ENCODE measurements around the gene TBCD.

The TBCD gene

GRCh38 chr17:82926081-82926480 is 174.2 kb downstream of the TBCD start:
- DNase-seq (ENCODE audit: low spot score): no peak

GRCh38 chr17:82926716-82927115 is 174.9 kb downstream of the TBCD start:
- no peak for DNase-seq (ENCODE audit: low spot score)

GRCh38 chr17:82927311-82927660 is 175.4 kb downstream of the TBCD start:
- DNase-seq (ENCODE audit: low spot score): no peak

- no peak for DNase-seq (ENCODE audit: low spot score)
These were observed 176.1 kb downstream of the TBCD start for GRCh38 chr17:82927661-82928601.

- no peak for DNase-seq (ENCODE audit: low spot score)
These were observed 177.3 kb downstream of the TBCD start for GRCh38 chr17:82929011-82929622.

- no peak for DNase-seq (ENCODE audit: low spot score)
These were observed 177.8 kb downstream of the TBCD start for GRCh38 chr17:82929676-82930042.

- DNase-seq (ENCODE audit: low spot score): no peak
These were observed 178.4 kb downstream of the TBCD start for GRCh38 chr17:82930043-82930923.

GRCh38 chr17:82930924-82931698 is 179.2 kb downstream of the TBCD start:
- no peak for DNase-seq (ENCODE audit: low spot score)

GRCh38 chr17:82931699-82932517 is 180.0 kb downstream of the TBCD start:
- DNase-seq (ENCODE audit: low spot score): peak; percentile 55

GRCh38 chr17:82932518-82933310 is 180.8 kb downstream of the TBCD start:
- DNase-seq (ENCODE audit: low spot score): no peak

GRCh38 chr17:82933911-82934310 is 182.0 kb downstream of the TBCD start:
- no peak for DNase-seq (ENCODE audit: low spot score)

- DNase-seq (ENCODE audit: low spot score): no peak
These were observed 184.3 kb downstream of the TBCD start for GRCh38 chr17:82935966-82936767.

- no peak for DNase-seq (ENCODE audit: low spot score)
These were observed 184.9 kb downstream of the TBCD start for GRCh38 chr17:82936768-82937171.

- no peak for DNase-seq (ENCODE audit: low spot score)
These were observed 185.8 kb downstream of the TBCD start for GRCh38 chr17:82937411-82938371.

GRCh38 chr17:82938486-82938872 is 186.6 kb downstream of the TBCD start:
- DNase-seq (ENCODE audit: low spot score): no peak

GRCh38 chr17:82938873-82939620 is 187.2 kb downstream of the TBCD start:
- DNase-seq (ENCODE audit: low spot score): no peak

GRCh38 chr17:82939621-82940135 is 187.8 kb downstream of the TBCD start:
- DNase-seq (ENCODE audit: low spot score): no peak

Measured in COLO829 (cell line).